Dendritic cell treated with granulocyte-macrophage colony-stimulating factor and Interleukin-4, amounts not matched to agents 40 ng/mL and 50 ng/mL, for 4 days (primary cell): ENCODE measurements around the gene NLGN1.

Experiments
- H3K27ac Mint-ChIP-seq: one replicate; pipeline ENCODE4 v1.8.0; 2022; ENCODE audit warnings: mild to moderate bottlenecking, mixed read lengths
- H3K27me3 Mint-ChIP-seq: one replicate; pipeline ENCODE4 v1.8.0; 2022; ENCODE audit warnings: mild to moderate bottlenecking, mixed read lengths
- H3K36me3 Mint-ChIP-seq: one replicate; pipeline ENCODE4 v1.8.0; 2022; ENCODE audit warnings: low read depth, mixed read lengths
- H3K4me1 Mint-ChIP-seq: one replicate; pipeline ENCODE4 v1.8.0; 2022; ENCODE audit warnings: low read depth, mixed read lengths
- H3K4me3 Mint-ChIP-seq: one replicate; pipeline ENCODE4 v1.8.0; 2022; ENCODE audit warnings: mild to moderate bottlenecking, moderate library complexity, mixed read lengths
- H3K9me3 Mint-ChIP-seq: one replicate; pipeline ENCODE4 v1.8.0; 2022; ENCODE audit warnings: mixed read lengths
- intact Hi-C: fragments of 100-400 bp; cut with micrococcal nuclease; formaldehyde crosslinking; loops from one replicate; pipeline ENCODE4 v1.15.0; 2022

NLGN1 gene

GRCh38 chr3:173706630-173707029 is 309.1 kb downstream of the NLGN1 start:
- H3K4me3 Mint-ChIP-seq: no peak overlapping the region
- no peaks in the 10 kb centered on the region for H3K27me3 Mint-ChIP-seq
- H3K4me1 Mint-ChIP-seq: no peaks in the 10 kb centered on the region
- H3K9me3 Mint-ChIP-seq: no peaks in the 10 kb centered on the region
- no peaks in the 10 kb centered on the region for H3K36me3 Mint-ChIP-seq
- intact Hi-C loops: no loop called here
- H3K27ac Mint-ChIP-seq: no peak overlapping the region

GRCh38 chr3:173708191-173708590 is 310.6 kb downstream of the NLGN1 start:
- Mint-ChIP-seq H3K4me1 (no peaks in the 10 kb centered on the region), H3K4me3 (no peak overlapping the region), H3K9me3 (no peaks in the 10 kb centered on the region), H3K27me3 (no peaks in the 10 kb centered on the region), H3K27ac (no peak overlapping the region), H3K36me3 (no peaks in the 10 kb centered on the region)
- intact Hi-C loops: no loop called here

- Mint-ChIP-seq H3K27me3 (no peaks in the 10 kb centered on the region), H3K36me3 (no peaks in the 10 kb centered on the region), H3K9me3 (no peaks in the 10 kb centered on the region), H3K4me1 (no peaks in the 10 kb centered on the region), H3K4me3 (no peak overlapping the region), H3K27ac (no peak overlapping the region)
- intact Hi-C loops: no loop called here
Measured at GRCh38 chr3:173709026-173709425, 311.5 kb downstream of the NLGN1 start.

- Mint-ChIP-seq H3K4me1 (no peaks in the 10 kb centered on the region), H3K36me3 (no peaks in the 10 kb centered on the region), H3K9me3 (no peaks in the 10 kb centered on the region), H3K27ac (no peak overlapping the region), H3K4me3 (no peak overlapping the region), H3K27me3 (no peaks in the 10 kb centered on the region)
- intact Hi-C loops: no loop called here
Measured at GRCh38 chr3:173711619-173712018, 314.1 kb downstream of the NLGN1 start.

- no peaks in the 10 kb centered on the region for H3K4me1 Mint-ChIP-seq
- intact Hi-C loops: no loop called here
- no peaks in the 10 kb centered on the region for H3K36me3 Mint-ChIP-seq
- H3K27me3 Mint-ChIP-seq: no peaks in the 10 kb centered on the region
- H3K4me3 Mint-ChIP-seq: no peak overlapping the region
- H3K27ac Mint-ChIP-seq: no peak overlapping the region
- H3K9me3 Mint-ChIP-seq: peaks cover 9% of the 10 kb centered on the region
Measured at GRCh38 chr3:173719585-173719984, 322.0 kb downstream of the NLGN1 start.

GRCh38 chr3:173725507-173725906 is 328.0 kb downstream of the NLGN1 start:
- no peaks in the 10 kb centered on the region for H3K36me3 Mint-ChIP-seq
- H3K27ac Mint-ChIP-seq: no peak overlapping the region
- no peaks in the 10 kb centered on the region for H3K27me3 Mint-ChIP-seq
- no peak overlapping the region for H3K4me3 Mint-ChIP-seq
- H3K4me1 Mint-ChIP-seq: no peaks in the 10 kb centered on the region
- no peaks in the 10 kb centered on the region for H3K9me3 Mint-ChIP-seq
- intact Hi-C loops: no loop called here

GRCh38 chr3:173730391-173730790 is 332.8 kb downstream of the NLGN1 start:
- Mint-ChIP-seq H3K36me3 (no peaks in the 10 kb centered on the region), H3K27ac (no peak overlapping the region), H3K27me3 (no peaks in the 10 kb centered on the region), H3K9me3 (no peaks in the 10 kb centered on the region), H3K4me1 (no peaks in the 10 kb centered on the region), H3K4me3 (no peak overlapping the region)
- intact Hi-C loops: no loop called here

- H3K9me3 Mint-ChIP-seq: no peaks in the 10 kb centered on the region
- H3K27me3 Mint-ChIP-seq: no peaks in the 10 kb centered on the region
- intact Hi-C loops: no loop called here
- H3K4me1 Mint-ChIP-seq: no peaks in the 10 kb centered on the region
- no peak overlapping the region for H3K27ac Mint-ChIP-seq
- H3K4me3 Mint-ChIP-seq: no peak overlapping the region
- H3K36me3 Mint-ChIP-seq: no peaks in the 10 kb centered on the region
Measured at GRCh38 chr3:173732237-173732636, 334.7 kb downstream of the NLGN1 start.

- H3K27ac Mint-ChIP-seq: no peak overlapping the region
- intact Hi-C loops: no loop called here
- H3K4me1 Mint-ChIP-seq: no peaks in the 10 kb centered on the region
- H3K9me3 Mint-ChIP-seq: no peaks in the 10 kb centered on the region
- no peaks in the 10 kb centered on the region for H3K27me3 Mint-ChIP-seq
- H3K4me3 Mint-ChIP-seq: no peak overlapping the region
- H3K36me3 Mint-ChIP-seq: no peaks in the 10 kb centered on the region
Measured at GRCh38 chr3:173733029-173733652, 335.6 kb downstream of the NLGN1 start.

DNA sequence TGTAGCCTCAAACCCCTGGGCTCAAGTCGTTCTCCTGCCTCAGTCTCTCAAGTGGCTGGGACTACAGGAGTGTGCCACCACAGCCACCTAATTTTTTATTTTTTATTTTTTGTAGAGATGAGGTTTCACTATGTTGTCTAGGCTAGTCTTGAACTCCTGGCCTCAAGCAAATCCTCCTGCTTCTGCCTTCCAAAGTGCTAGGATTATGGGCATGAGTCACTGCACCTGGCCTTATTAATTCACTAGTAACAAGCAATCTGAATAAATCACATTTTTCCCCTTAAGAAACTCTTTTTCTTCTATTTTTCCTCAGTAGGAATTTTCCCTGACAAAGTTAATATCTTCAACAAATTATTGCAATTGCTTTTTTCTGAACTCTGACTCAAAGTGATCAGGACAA is 336.9 kb downstream of the NLGN1 start:
- Mint-ChIP-seq H3K4me3 (no peak overlapping the region), H3K36me3 (no peaks in the 10 kb centered on the region), H3K4me1 (no peaks in the 10 kb centered on the region), H3K27ac (no peak overlapping the region), H3K27me3 (no peaks in the 10 kb centered on the region), H3K9me3 (peaks cover 11% of the 10 kb centered on the region)
- intact Hi-C loops: no loop called here

DNA sequence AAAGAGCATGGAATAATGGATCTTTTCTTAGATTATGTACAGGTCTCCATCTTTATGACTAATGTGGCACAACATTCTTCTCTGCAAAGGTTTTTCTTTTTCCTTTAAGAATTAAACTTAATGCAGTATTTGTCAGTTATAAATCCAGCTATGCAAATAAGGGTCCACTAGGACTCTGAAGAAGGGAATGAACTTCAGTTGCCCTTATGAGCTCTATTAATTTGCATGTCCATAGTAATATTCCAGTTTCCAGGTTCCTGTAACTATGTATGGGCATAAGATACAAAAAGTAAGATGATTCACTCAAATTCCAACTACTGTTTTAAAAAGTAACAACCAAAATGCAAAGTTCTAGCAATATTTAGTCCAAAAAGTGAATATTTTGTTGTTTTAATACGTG is 337.4 kb downstream of the NLGN1 start:
- Mint-ChIP-seq H3K27me3 (no peaks in the 10 kb centered on the region), H3K36me3 (no peaks in the 10 kb centered on the region), H3K27ac (no peak overlapping the region), H3K4me1 (no peaks in the 10 kb centered on the region), H3K9me3 (peaks cover 11% of the 10 kb centered on the region), H3K4me3 (no peak overlapping the region)
- intact Hi-C loops: no loop called here

DNA sequence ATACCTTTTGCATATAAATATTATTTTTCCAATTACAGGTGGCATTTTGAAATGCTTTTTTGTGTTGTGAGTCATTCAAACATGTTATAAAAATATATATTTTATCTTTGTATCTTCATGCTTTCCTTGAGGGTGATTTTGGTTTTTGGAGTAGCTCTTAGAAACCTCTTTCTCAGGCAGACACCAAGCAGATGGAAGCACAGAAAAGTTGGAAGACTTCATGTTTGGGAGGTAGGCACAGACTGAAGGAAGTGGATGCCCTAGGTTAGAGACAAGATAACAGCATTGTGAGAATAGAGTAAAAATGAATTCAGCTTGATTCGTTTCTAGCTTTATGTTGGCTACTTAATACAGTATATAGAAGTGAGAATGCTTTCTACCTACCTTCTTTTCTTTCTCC is 338.3 kb downstream of the NLGN1 start:
- Mint-ChIP-seq H3K27ac (no peak overlapping the region), H3K27me3 (no peaks in the 10 kb centered on the region), H3K36me3 (no peaks in the 10 kb centered on the region), H3K9me3 (peaks cover 19% of the 10 kb centered on the region), H3K4me1 (no peaks in the 10 kb centered on the region), H3K4me3 (no peak overlapping the region)
- intact Hi-C loops: no loop called here

GRCh38 chr3:173737167-173737808 is 339.7 kb downstream of the NLGN1 start:
- no peaks in the 10 kb centered on the region for H3K4me1 Mint-ChIP-seq
- peaks cover 21% of the 10 kb centered on the region for H3K9me3 Mint-ChIP-seq
- H3K27ac Mint-ChIP-seq: no peak overlapping the region
- no peaks in the 10 kb centered on the region for H3K27me3 Mint-ChIP-seq
- intact Hi-C loops: no loop called here
- no peak overlapping the region for H3K4me3 Mint-ChIP-seq
- H3K36me3 Mint-ChIP-seq: no peaks in the 10 kb centered on the region

DNA sequence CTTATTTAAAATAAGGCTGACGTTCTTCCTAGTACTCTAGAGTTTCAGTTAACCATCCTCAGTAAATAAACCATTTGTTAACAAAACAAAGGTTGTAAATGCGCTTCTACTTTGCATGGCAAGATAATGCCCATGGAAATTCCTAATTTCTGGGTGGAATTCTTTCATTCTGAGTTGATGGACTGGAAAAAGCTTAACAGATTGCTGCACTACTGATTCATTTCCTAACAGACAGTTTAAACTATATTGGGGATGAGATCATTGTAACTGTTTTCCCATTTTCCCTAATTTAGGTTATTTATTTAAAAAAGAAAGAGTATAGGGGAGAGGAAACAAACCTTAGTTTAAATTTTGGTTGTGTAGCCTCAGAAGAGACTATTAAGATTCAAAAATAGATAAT is 342.2 kb downstream of the NLGN1 start:
- Mint-ChIP-seq H3K36me3 (no peaks in the 10 kb centered on the region), H3K27ac (no peak overlapping the region), H3K27me3 (no peaks in the 10 kb centered on the region), H3K9me3 (peaks cover 21% of the 10 kb centered on the region), H3K4me1 (no peaks in the 10 kb centered on the region), H3K4me3 (no peak overlapping the region)
- intact Hi-C loops: no loop called here

DNA sequence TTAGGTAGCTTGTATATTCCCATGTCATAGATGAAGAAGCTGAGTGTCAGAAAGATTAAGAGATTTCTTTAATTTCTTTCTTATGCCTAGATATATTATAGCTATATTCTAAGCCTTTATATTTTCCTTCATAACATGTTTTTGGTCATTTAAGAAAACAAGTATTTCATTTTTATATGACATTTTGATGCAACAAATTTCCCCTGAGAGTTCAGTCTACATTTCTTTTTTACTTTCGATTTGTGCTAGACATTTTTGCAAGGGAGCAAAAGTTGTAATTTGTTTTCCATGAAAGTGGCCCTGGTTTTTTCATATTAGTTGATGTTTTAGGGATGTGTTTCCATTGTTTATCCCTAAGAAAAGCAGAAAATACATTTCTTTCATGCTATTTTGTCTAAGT is 344.9 kb downstream of the NLGN1 start:
- no peaks in the 10 kb centered on the region for H3K27me3 Mint-ChIP-seq
- intact Hi-C loops: no loop called here
- no peak overlapping the region for H3K27ac Mint-ChIP-seq

More for the DNA sequence above, 344.9 kb downstream of the NLGN1 start:
- H3K4me1 Mint-ChIP-seq: no peaks in the 10 kb centered on the region
- no peak overlapping the region for H3K4me3 Mint-ChIP-seq
- H3K9me3 Mint-ChIP-seq: peaks cover 21% of the 10 kb centered on the region
- no peaks in the 10 kb centered on the region for H3K36me3 Mint-ChIP-seq
